ENCODE data around the gene SKP2. TPM values are rescaled to one million over a fixed set of nuclear protein-coding genes. Genes with fewer than 3 reads are reported as not detected.

SKP2 gene
- total RNA-seq, 4 donors from 2014 or later, result 2.8 to 6.7 (median 3.1) TPM

GRCh38 chr5:36177154-36177553 lies 25.2 kb downstream of the SKP2 start:
- intact Hi-C loops (cut with DNase I; ENCODE audit: low total_unique reads) (loop anchor here (2.0 to 5.0 kb wide), 2 partner anchors 128 to 515 kb away; no protein-coding TSS in a partner anchor), in situ Hi-C loops (cut with MboI; ENCODE audit: low sequenced_read_pairs in 4 of 4) (loop anchor here in 2 of 4 donors (10.0 kb wide), 1 partner anchor 128 kb away; the partner anchor contains the start of gene RANBP3L (in 2 of the 2))
- H3K27me3 ChIP-seq, result no peaks in the 10 kb centered on the region
- ATAC-seq, result no peak
- DNase-seq, result no peak
- H3K4me1 ChIP-seq, result no peaks in the 10 kb centered on the region
- no peak for TF ChIP-seq POLR2A (IDR thresholded peaks at IDR 0.05)
- no peak for TF ChIP-seq CTCF (IDR thresholded peaks at IDR 0.05 in 4 of 5, conservative IDR thresholded peaks at IDR 0.05 in 1 of 5)
- no peak overlapping the region for H3K4me3 ChIP-seq
- peaks cover 0 to 37% of the 10 kb centered on the region in 2 donors for H3K36me3 ChIP-seq
- H3K27ac ChIP-seq, result no peak overlapping the region
- H3K9me3 ChIP-seq, result no peaks in the 10 kb centered on the region

- ATAC-seq, result peak in 1 of 2 donors; percentile 61
- no peak overlapping the region for H3K4me3 ChIP-seq
- TF ChIP-seq POLR2A (IDR thresholded peaks at IDR 0.05) (no peak), CTCF (IDR thresholded peaks at IDR 0.05 in 4 of 5, conservative IDR thresholded peaks at IDR 0.05 in 1 of 5) (peak in 3 of 5 experiments; percentile 18 to 53 (median 39))
- no peak overlapping the region for H3K27ac ChIP-seq
- H3K9me3 ChIP-seq, result no peaks in the 10 kb centered on the region
- H3K36me3 ChIP-seq, result peaks cover 0 to 29% of the 10 kb centered on the region in 2 donors
- DNase-seq, result no peak
- H3K27me3 ChIP-seq, result no peaks in the 10 kb centered on the region
- no peaks in the 10 kb centered on the region for H3K4me1 ChIP-seq
- intact Hi-C loops (cut with DNase I; ENCODE audit: low total_unique reads) (loop anchor here (2.0 to 5.0 kb wide), 2 partner anchors 127 to 514 kb away; no protein-coding TSS in a partner anchor), in situ Hi-C loops (cut with MboI; ENCODE audit: low sequenced_read_pairs in 4 of 4) (loop anchor here in 2 of 4 donors (10.0 kb wide), 1 partner anchor 127 kb away; the partner anchor contains the start of gene RANBP3L (in 2 of the 2))
Measured at GRCh38 chr5:36177715-36178523, 26.0 kb downstream of the SKP2 start.

GRCh38 chr5:36178524-36178890 lies 26.6 kb downstream of the SKP2 start:
- Histone ChIP-seq H3K9me3 (no peaks in the 10 kb centered on the region), H3K4me3 (no peak overlapping the region), H3K27me3 (no peaks in the 10 kb centered on the region), H3K4me1 (no peaks in the 10 kb centered on the region), H3K27ac (no peak overlapping the region), H3K36me3 (peaks cover 0 to 24% of the 10 kb centered on the region in 2 donors)
- intact Hi-C loops (cut with DNase I; ENCODE audit: low total_unique reads), result loop anchor here (5.0 kb wide), 1 partner anchor 514 kb away; no protein-coding TSS in a partner anchor
- TF ChIP-seq POLR2A (IDR thresholded peaks at IDR 0.05) (no peak), CTCF (IDR thresholded peaks at IDR 0.05 in 4 of 5, conservative IDR thresholded peaks at IDR 0.05 in 1 of 5) (no peak)
- no peak for DNase-seq
- in situ Hi-C loops (cut with MboI; ENCODE audit: low sequenced_read_pairs in 4 of 4), result loop anchor here in 2 of 4 donors (10.0 kb wide), 1 partner anchor 126 kb away; the partner anchor contains the start of gene RANBP3L (in 2 of the 2)
- ATAC-seq, result no peak

- ATAC-seq (no peak), DNase-seq (no peak)
- no peaks in the 10 kb centered on the region for H3K9me3 ChIP-seq
- H3K27me3 ChIP-seq, result no peaks in the 10 kb centered on the region
- no peaks in the 10 kb centered on the region for H3K4me1 ChIP-seq
- intact Hi-C loops (cut with DNase I; ENCODE audit: low total_unique reads), result loop anchor here (5.0 kb wide), 1 partner anchor 512 kb away; no protein-coding TSS in a partner anchor
- in situ Hi-C loops (cut with MboI; ENCODE audit: low sequenced_read_pairs in 4 of 4), result loop anchor here in 2 of 4 donors (10.0 kb wide), 1 partner anchor 125 kb away; the partner anchor contains the start of gene RANBP3L (in 2 of the 2)
- no peak overlapping the region for H3K27ac ChIP-seq
- no peak for TF ChIP-seq POLR2A (IDR thresholded peaks at IDR 0.05)
- TF ChIP-seq CTCF (IDR thresholded peaks at IDR 0.05 in 4 of 5, conservative IDR thresholded peaks at IDR 0.05 in 1 of 5), result no peak
- no peak overlapping the region for H3K4me3 ChIP-seq
- peaks cover 4 to 12% of the 10 kb centered on the region in 2 donors for H3K36me3 ChIP-seq
Measured at GRCh38 chr5:36179950-36180349, 28.0 kb downstream of the SKP2 start.

Data from gastrocnemius medialis (tissue), 4 donors.